NCI-H146 treated with DMSO at 0.1 percent for 48 hours (cell line): ENCODE data around the gene IRAK2.

Source experiments
- DNase-seq: peaks from one replicate; lab custom pipeline; 2025; ENCODE audit not compliant: unreplicated experiment; lab: John Stamatoyannopoulos, UW

The IRAK2 gene

GRCh38 chr3:10279384-10280176 is 114.9 kb downstream of the IRAK2 start:
- DNase-seq = no peak

- no peak for DNase-seq
Measured at GRCh38 chr3:10280177-10280529, 115.4 kb downstream of the IRAK2 start.

GRCh38 chr3:10280571-10280970 is 115.9 kb downstream of the IRAK2 start:
- DNase-seq = no peak

- no peak for DNase-seq
Measured at GRCh38 chr3:10281951-10282350, 117.2 kb downstream of the IRAK2 start.

- DNase-seq = no peak
Measured at GRCh38 chr3:10283638-10284037, 118.9 kb downstream of the IRAK2 start.

- DNase-seq = no peak
Measured at GRCh38 chr3:10284496-10284895, 119.8 kb downstream of the IRAK2 start.

GRCh38 chr3:10285272-10286132 is 120.8 kb downstream of the IRAK2 start:
- no peak for DNase-seq

GRCh38 chr3:10286133-10286524 is 121.4 kb downstream of the IRAK2 start:
- no peak for DNase-seq

- DNase-seq = peak; percentile 58
Measured at GRCh38 chr3:10286596-10287295, 122.0 kb downstream of the IRAK2 start.

GRCh38 chr3:10287936-10288574 is 123.3 kb downstream of the IRAK2 start:
- DNase-seq = no peak

GRCh38 chr3:10288575-10288960 is 123.8 kb downstream of the IRAK2 start:
- DNase-seq = no peak

GRCh38 chr3:10289077-10289476 is 124.4 kb downstream of the IRAK2 start:
- no peak for DNase-seq

GRCh38 chr3:10289787-10290355 is 125.2 kb downstream of the IRAK2 start:
- DNase-seq = no peak

GRCh38 chr3:10290481-10291176 is 125.9 kb downstream of the IRAK2 start:
- no peak for DNase-seq

- no peak for DNase-seq
Measured at GRCh38 chr3:10291641-10292040, 126.9 kb downstream of the IRAK2 start.

- DNase-seq = no peak
Measured at GRCh38 chr3:10292505-10293419, 128.0 kb downstream of the IRAK2 start, which contains the start of gene GHRL. Gene GHRL (minus strand): TSS chr3:10292947. CDS start chr3:10290180, 2,767 bp downstream.
